ENCODE data around the gene TRIM69. TPM values are rescaled to one million over a fixed set of nuclear protein-coding genes. Genes with fewer than 3 reads are reported as not detected.
"Not testable (repeated sequence)": the region's sequence is repeated elsewhere in the genome, so short reads cannot be mapped to it uniquely, and the experiment has no call there.

The TRIM69 gene
- total and polyA plus RNA-seq, 8 donors = 2.4 to 15.8 (median 4.6) TPM

DNA sequence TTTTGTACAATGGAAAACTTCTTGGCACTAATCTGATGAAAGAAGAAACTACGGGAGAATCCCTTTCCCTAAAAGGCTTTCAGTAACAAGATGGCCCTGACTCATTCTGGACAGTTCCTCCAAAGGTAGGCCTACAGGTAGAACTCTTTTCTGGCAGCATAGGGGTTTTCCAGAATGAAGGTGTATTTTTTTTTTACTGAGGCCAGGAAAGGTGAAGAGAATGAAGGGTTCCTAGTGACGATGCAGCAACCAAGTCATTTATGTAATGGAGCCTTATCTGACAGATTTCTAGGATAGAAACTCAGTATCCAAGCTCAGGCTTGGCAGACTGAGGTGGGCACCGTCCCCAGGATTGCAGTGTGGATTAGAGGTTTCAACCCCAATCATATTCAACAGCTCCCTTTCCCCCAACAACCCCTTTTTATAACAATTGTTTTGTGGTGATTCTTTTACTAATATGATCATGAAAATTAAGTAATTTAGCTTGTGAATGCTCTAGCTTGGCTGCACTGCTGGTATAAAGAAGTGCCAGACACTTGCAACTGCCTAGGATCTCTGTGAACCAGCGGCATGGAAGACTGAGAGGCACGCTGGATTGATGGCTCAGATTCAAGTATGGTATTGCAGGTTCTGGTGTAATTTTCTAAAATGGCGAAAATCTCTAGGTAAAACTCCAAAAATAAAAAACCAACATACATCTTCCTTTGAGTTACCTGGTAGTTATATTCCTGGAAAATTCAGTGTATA, 8.7 kb upstream of the TRIM69 start:
- no peak for FAIRE-seq
- TF ChIP-seq, protein P1, sequence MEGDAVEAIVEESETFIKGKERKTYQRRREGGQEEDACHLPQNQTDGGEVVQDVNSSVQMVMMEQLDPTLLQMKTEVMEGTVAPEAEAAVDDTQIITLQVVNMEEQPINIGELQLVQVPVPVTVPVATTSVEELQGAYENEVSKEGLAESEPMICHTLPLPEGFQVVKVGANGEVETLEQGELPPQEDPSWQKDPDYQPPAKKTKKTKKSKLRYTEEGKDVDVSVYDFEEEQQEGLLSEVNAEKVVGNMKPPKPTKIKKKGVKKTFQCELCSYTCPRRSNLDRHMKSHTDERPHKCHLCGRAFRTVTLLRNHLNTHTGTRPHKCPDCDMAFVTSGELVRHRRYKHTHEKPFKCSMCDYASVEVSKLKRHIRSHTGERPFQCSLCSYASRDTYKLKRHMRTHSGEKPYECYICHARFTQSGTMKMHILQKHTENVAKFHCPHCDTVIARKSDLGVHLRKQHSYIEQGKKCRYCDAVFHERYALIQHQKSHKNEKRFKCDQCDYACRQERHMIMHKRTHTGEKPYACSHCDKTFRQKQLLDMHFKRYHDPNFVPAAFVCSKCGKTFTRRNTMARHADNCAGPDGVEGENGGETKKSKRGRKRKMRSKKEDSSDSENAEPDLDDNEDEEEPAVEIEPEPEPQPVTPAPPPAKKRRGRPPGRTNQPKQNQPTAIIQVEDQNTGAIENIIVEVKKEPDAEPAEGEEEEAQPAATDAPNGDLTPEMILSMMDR (IDR thresholded peaks at IDR 0.05) = no peak
- intact Hi-C loops (cut with DNase I) = no loop called here
- H3K4me1 ChIP-seq = peaks cover 0 to 19% (median 0%) of the 10 kb centered on the region in 3 donors
- H3K9me3 ChIP-seq = no peaks in the 10 kb centered on the region
- WGBS, 2 donors = 88 to 89% methylated on average over 6 of the region's 6 CpGs
- H3K27me3 ChIP-seq = no peaks in the 10 kb centered on the region
- H3K27ac ChIP-seq = peak overlapping the region; percentile 86 to 97 (median 95)
- DNase-seq = no peak
- no peak for ATAC-seq
- H3K36me3 ChIP-seq = no peaks in the 10 kb centered on the region
- H3K4me3 ChIP-seq = no peak overlapping the region

DNA sequence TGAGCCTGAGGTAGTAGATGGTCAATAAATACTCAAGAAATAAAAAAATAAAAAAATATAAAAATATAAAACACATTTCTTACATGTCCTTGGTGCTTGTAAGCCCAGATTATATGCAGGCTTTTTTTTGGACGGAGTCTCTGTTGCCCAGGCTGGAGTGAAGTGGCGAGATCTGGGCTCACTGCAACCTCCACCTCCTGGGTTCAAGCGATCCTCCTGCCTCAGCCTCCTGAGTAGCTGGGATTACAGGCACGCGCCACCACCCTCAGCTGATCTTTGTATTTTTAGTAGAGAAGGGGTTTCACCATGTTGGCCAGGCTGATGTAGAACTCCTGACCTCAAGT, 8.1 kb upstream of the TRIM69 start:
- peak overlapping the region in 3 of 4 donors; percentile 26 to 65 (median 61) for H3K4me3 ChIP-seq
- DNase-seq; H3K27me3 ChIP-seq; ATAC-seq; intact Hi-C loops (cut with DNase I); FAIRE-seq; H3K9me3 ChIP-seq; H3K36me3 ChIP-seq: not testable (repeated sequence)
- 66 to 73% methylated on average over 5 of the region's 5 CpGs for WGBS, 2 donors
- peaks cover 0 to 19% (median 0%) of the 10 kb centered on the region in 3 donors for H3K4me1 ChIP-seq
- peak overlapping the region; percentile 86 to 97 (median 95) for H3K27ac ChIP-seq

DNA sequence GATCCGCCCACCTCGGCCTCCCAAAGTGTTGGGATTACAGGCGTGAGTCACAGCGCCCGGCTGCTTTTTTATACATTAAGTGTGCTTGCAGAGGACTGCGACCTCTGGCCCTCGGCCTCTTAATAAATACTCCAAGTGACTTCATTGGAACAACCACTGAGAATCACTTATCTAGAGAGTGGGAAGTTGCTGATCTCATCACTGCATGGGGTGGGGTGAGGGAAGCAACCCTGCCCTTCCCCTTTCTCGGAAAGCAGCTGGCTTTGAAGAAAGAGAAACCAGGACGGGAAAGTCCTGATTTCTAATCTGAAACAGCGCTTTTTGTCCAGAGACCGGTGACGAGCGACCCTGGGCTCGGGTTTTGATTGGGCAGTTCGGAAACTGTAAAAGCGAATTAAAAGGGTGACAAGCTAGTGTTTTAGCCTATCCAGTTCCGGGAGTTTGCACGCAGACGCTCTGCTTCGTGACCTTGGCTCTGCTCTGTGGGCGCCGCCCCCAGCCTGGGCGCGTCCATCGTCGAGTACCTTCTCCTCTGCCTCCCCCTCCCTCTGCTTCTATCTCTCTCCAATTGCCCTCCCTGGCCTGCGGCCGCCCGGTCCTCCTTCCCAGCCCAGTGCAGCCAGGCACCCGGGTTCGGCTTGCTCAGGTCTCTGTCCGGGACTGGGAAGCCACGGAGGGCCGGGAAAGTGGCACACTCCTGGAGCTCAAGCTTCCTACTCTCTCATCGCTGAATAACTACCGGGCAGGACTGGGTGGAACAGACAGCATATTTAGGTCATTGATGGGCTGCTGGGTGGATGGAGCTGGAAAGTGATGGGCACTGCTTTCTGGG, 7.5 kb upstream of the TRIM69 start:
- TF ChIP-seq, protein P1 (IDR thresholded peaks at IDR 0.05) = no peak
- H3K27me3 ChIP-seq = no peaks in the 10 kb centered on the region
- ATAC-seq (peak; percentile 92 to 96 (median 94)), FAIRE-seq (peak; percentile 98), DNase-seq (peak; percentile 89 to 95 (median 94))
- no peaks in the 10 kb centered on the region for H3K9me3 ChIP-seq
- peaks cover 0 to 19% (median 0%) of the 10 kb centered on the region in 3 donors for H3K4me1 ChIP-seq
- peak overlapping the region; percentile 86 to 97 (median 95) for H3K27ac ChIP-seq
- 0 to 1% methylated on average over 35 to 36 of the region's 36 CpGs for WGBS, 2 donors
- intact Hi-C loops (cut with DNase I) = no loop called here
- peak overlapping the region; percentile 53 to 65 (median 59) for H3K4me3 ChIP-seq
- H3K36me3 ChIP-seq = no peaks in the 10 kb centered on the region

DNA sequence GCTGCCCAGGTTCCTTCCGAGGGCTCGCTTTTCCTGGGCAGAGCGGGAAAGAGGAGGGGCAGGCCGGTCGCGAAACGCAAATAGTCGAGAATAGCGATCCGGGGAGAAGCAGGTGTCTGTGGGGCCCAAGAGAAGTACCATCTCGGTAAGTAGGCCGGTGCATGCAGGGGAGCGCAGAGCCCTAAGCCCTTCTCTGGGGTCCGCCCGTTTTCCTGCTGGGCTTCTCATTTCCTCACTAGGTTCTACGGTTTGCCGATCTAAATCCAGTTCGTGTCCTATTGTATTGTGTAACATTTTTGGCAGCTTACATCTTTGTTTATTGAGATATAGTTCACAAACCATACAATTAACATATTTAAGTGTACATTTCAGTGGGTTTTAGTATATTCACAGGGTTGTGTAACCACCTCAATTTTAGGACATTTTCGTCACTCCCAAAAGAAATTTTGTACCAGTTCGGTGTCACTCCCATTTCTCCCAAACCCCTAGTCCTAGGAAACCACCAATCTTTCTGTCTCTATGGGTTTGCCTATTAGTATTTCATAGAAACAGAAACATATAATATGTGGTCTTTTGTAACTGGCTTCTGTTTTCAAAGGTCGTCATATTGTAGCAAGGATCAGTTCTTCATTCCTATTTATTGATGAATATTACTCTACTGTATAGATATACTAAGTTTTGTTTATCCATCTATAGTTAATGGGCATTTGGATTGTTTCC, 6.8 kb upstream of the TRIM69 start:
- Histone ChIP-seq H3K9me3 (no peaks in the 10 kb centered on the region), H3K4me1 (peaks cover 0 to 19% (median 0%) of the 10 kb centered on the region in 3 donors), H3K27ac (peak overlapping the region; percentile 86 to 97 (median 95)), H3K36me3 (no peaks in the 10 kb centered on the region), H3K4me3 (peak overlapping the region; percentile 53 to 65 (median 59)), H3K27me3 (no peaks in the 10 kb centered on the region)
- intact Hi-C loops (cut with DNase I) = loop anchor here in 2 of 3 donors (10.0 kb wide), 3 partner anchors 55 to 145 kb away; partner anchors contain the start of gene SPG11 (in 1 of the 2)
- TF ChIP-seq, protein P1 (IDR thresholded peaks at IDR 0.05) = no peak
- DNase-seq (peak in 3 of 6 donors; percentile 30 to 69 (median 50)), ATAC-seq (peak in 3 of 4 donors; percentile 14 to 41 (median 31)), FAIRE-seq (no peak)
- 10 to 11% methylated on average over 21 of the region's 21 CpGs for WGBS, 2 donors

Data from pancreas (tissue), 10 donors.